ENCODE data around the gene HDAC11. TPM values are rescaled to one million over a fixed set of nuclear protein-coding genes. Genes with fewer than 3 reads are reported as not detected.

HDAC11 gene
- total and polyA plus RNA-seq, 9 of the 15 experiments (the other 6 are each of a cell fraction or from before 2014, with no cell fraction given), result 0.60 to 6.0 (median 4.5) TPM

GRCh38 chr3:13539671-13540070 is 59.6 kb downstream of the HDAC11 start (continued):
- TF ChIP-seq, protein P1, sequence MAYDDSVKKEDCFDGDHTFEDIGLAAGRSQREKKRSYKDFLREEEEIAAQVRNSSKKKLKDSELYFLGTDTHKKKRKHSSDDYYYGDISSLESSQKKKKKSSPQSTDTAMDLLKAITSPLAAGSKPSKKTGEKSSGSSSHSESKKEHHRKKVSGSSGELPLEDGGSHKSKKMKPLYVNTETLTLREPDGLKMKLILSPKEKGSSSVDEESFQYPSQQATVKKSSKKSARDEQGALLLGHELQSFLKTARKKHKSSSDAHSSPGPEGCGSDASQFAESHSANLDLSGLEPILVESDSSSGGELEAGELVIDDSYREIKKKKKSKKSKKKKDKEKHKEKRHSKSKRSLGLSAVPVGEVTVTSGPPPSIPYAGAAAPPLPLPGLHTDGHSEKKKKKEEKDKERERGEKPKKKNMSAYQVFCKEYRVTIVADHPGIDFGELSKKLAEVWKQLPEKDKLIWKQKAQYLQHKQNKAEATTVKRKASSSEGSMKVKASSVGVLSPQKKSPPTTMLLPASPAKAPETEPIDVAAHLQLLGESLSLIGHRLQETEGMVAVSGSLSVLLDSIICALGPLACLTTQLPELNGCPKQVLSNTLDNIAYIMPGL (CRISPR knock-in tag; IDR thresholded peaks at IDR 0.05), result no peak
- no peak for TF ChIP-seq ELF4 (CRISPR knock-in tag; IDR thresholded peaks at IDR 0.05)
- no peak for TF ChIP-seq ZKSCAN8 (CRISPR knock-in tag; IDR thresholded peaks at IDR 0.05)

DNA sequence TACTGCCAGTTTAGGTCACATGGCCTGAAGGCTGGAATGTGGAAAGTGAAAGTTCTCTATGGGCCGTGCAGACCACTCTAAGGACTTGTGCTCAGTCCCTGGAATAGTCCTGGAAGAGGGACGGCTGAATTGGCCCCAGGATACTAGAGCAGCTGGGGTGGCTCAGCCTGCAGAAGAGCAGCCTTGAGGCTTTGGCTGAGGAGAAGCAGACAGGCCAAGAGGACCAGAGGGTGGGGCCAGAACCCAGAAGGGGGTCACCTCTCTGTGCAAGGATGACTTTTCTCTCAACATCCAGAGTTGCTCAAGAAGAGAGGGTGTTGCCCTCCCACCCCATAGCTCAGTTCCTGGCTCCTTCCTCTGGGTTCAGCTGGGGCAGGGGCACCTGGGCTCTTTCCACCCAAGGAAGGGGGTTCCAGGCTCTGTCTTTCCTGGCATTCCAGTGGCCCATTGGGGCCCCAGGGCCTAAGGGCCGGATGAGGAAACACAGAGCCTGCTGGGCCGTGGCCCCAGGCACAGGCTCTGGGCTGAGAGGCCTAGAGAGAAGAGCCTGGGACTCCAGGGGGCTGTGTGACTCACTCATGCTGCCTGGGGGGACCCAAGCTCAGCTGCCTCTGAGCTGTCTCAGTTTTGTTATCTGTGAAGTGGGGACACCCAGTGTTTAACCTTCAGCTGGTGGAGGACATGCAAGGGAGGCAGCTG is 60.3 kb downstream of the HDAC11 start:
- Histone ChIP-seq H3K27ac (ENCODE audit: extremely low read depth, low read depth, low read length) (no peak overlapping the region), H3K9me3 (replicated peaks; ENCODE audit: control insufficient read depth, insufficient read depth, low read depth, low read length) (no peaks in the 10 kb centered on the region), H3K4me3 (no peak overlapping the region), H3K4me2 (ENCODE audit: insufficient read depth, low read length) (no peak overlapping the region), H3K4me1 (replicated peaks in 1 of 2; ENCODE audit: control insufficient read depth in 2 of 2, insufficient read depth in 2 of 2, low read length in 2 of 2) (no peaks in the 10 kb centered on the region; a peak in 2 of 5 replicates), H2AFZ (ENCODE audit: low read depth, low read length) (no peak overlapping the region), H3K79me2 (ENCODE audit: control insufficient read depth, insufficient read depth, low read length) (no peaks in the 10 kb centered on the region), H3K27me3 (ENCODE audit: control insufficient read depth in 2 of 2, insufficient read depth in 2 of 2, low read length in 2 of 2) (peaks cover 14 to 55% of the 10 kb centered on the region in 2 experiments), H4K20me1 (replicated peaks; ENCODE audit: control insufficient read depth, insufficient read depth, low read length) (no peaks in the 10 kb centered on the region), H3K9me1 (ENCODE audit: control insufficient read depth, insufficient read depth, low read length) (no peaks in the 10 kb centered on the region), H3K36me3 (ENCODE audit: control insufficient read depth, insufficient read depth, low read length) (no peaks in the 10 kb centered on the region), H3K9ac (ENCODE audit: insufficient read depth in 1 of 2, low read depth in 2 of 2, low read length in 2 of 2) (no peak overlapping the region)
- WGBS (ENCODE audit: insufficient coverage, low coverage, missing lambda C conversion rate), result 14% methylated on average over 4 of the region's 4 CpGs
- no TSS peak for BruUV-seq (replicated peaks)
- CTCF ChIA-PET (ENCODE audit: low intra/inter-chr PET ratio), result no interaction called here
- in situ Hi-C loops (cut with MboI), result no loop called here
- ATAC-seq (no peak), DNase-seq (ENCODE audit: extremely low read depth in 1 of 4, low spot score in 3 of 4) (no peak), FAIRE-seq (no peak)
- TF ChIP-seq CBFB (CRISPR knock-in tag; IDR thresholded peaks at IDR 0.05) (no peak), MAZ (CRISPR knock-in tag; conservative IDR thresholded peaks at IDR 0.05 in 1 of 2, IDR thresholded peaks at IDR 0.05 in 1 of 2) (no peak), KDM1A (IDR thresholded peaks at IDR 0.05) (0 out of 4 replicates have a peak, but pooled peaks of 1 of the 2 experiments have one; percentile 16), BCOR (IDR thresholded peaks at IDR 0.05) (0 out of 2 replicates have a peak, but pooled peaks have one; percentile 27), IRF2 (CRISPR knock-in tag; IDR thresholded peaks at IDR 0.05) (no peak)
- intact Hi-C loops (cut with micrococcal nuclease), result no loop called here
- POLR2A ChIA-PET, result interaction anchor here (0.5 to 1.1 kb wide), 4 partner anchors 10 to 488 kb away, joined by 3 to 4 read pairs (median 3); no protein-coding TSS in a partner anchor

Measured in K562 (cell line).